Upper lobe of left lung (tissue), 4 donors: ENCODE results near the gene PDSS2.

Experiments used
- EP300 ChIP-seq, 4 donors: sonication (generic); formaldehyde crosslinking; IDR thresholded peaks; one replicate each; pipeline ENCODE4 v1.5.1; 2017; ENCODE audit warnings: antibody characterized with exemption in 4 of 4, control low read depth in 2 of 4
- POLR2A ChIP-seq, 4 donors: fragments of 450-650 bp; IDR thresholded peaks; one replicate each; pipeline ENCODE4 v1.5.1; 2016 to 2017; ENCODE audit warnings: antibody characterized with exemption in 4 of 4, mild to moderate bottlenecking in 2 of 4
- POLR2AphosphoS5 ChIP-seq, 2 donors: sonication (generic); formaldehyde crosslinking; IDR thresholded peaks; one replicate each; pipeline ENCODE4 v1.5.1; 2017; ENCODE audit warnings: antibody characterized with exemption in 2 of 2
- TF ChIP-seq, protein P1 (sequence below), 6 experiments: fragments of 450-650 bp in 4 of 6; fragments of 200-600 bp in 2 of 6; sonication (generic) in 2 of 6; IDR thresholded peaks; one replicate each; pipeline ENCODE4 v1.5.1; 2016 to 2019; ENCODE audit warnings: antibody characterized with exemption in 6 of 6

DNA sequence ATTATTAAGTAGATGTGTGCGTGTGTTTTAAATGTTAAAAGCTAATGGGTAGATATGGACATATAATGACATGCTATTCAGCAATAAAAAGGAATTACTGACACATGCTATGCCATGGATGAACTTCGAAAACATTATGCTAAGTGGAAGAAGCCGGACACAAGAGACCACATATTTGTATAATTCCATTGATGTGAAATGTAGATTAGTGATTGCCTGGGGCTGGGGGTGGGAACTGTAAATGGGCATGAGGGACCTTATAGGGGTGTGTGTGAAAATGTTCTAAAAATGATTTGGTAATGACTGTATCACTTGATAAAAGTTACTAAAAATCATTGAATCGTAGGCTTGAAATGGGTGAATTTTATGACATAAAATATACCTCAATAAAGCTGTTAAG, 239.5 kb downstream of the PDSS2 start:
- TF ChIP-seq POLR2AphosphoS5 (IDR thresholded peaks at IDR 0.05) (no peak), EP300 (IDR thresholded peaks at IDR 0.05) (no peak), POLR2A (IDR thresholded peaks at IDR 0.05) (no peak)
- TF ChIP-seq, protein P1, sequence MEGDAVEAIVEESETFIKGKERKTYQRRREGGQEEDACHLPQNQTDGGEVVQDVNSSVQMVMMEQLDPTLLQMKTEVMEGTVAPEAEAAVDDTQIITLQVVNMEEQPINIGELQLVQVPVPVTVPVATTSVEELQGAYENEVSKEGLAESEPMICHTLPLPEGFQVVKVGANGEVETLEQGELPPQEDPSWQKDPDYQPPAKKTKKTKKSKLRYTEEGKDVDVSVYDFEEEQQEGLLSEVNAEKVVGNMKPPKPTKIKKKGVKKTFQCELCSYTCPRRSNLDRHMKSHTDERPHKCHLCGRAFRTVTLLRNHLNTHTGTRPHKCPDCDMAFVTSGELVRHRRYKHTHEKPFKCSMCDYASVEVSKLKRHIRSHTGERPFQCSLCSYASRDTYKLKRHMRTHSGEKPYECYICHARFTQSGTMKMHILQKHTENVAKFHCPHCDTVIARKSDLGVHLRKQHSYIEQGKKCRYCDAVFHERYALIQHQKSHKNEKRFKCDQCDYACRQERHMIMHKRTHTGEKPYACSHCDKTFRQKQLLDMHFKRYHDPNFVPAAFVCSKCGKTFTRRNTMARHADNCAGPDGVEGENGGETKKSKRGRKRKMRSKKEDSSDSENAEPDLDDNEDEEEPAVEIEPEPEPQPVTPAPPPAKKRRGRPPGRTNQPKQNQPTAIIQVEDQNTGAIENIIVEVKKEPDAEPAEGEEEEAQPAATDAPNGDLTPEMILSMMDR (IDR thresholded peaks at IDR 0.05) = no peak
